SU-DHL-6 (cell line): ENCODE data around the gene TSPYL1.

Experiments used
- H2AFZ ChIP-seq: fragments of 200-600 bp; sonication (generic); 2 replicates; pipeline ENCODE4 v1.6.1; 2014; ENCODE audit warnings: low read depth, mild to moderate bottlenecking, moderate library complexity, mixed read lengths, antibody characterized with exemption, low read length; ENCODE audit not compliant: severe bottlenecking
- H3F3A ChIP-seq: fragments of 200-600 bp; shearing (Covaris generic); 2 replicates; pipeline ENCODE4 v1.6.0; 2016; ENCODE audit warnings: antibody characterized with exemption, mild to moderate bottlenecking; ENCODE audit not compliant: insufficient read depth
- H3K27ac ChIP-seq: fragments of 200-600 bp; sonication (generic); 2 replicates; pipeline ENCODE4 v1.5.1; 2016; ENCODE audit warnings: low read depth, mild to moderate bottlenecking, low read length, moderate library complexity, mixed read lengths
- H3K27me3 ChIP-seq: fragments of 200-600 bp; sonication (generic), shearing (Covaris generic); 2 replicates; pipeline ENCODE4 v1.6.0; 2014; ENCODE audit warnings: mild to moderate bottlenecking, low read length
- H3K36me3 ChIP-seq: fragments of 200-600 bp; sonication (generic); 2 replicates; pipeline ENCODE4 v1.6.1; 2014; ENCODE audit warnings: mild to moderate bottlenecking, low read length, mixed read lengths
- H3K4me2 ChIP-seq: fragments of 300-600, 200-600 bp; shearing (Covaris generic), sonication (generic); 2 replicates; pipeline ENCODE4 v1.6.0; 2014; ENCODE audit warnings: low read length, low read depth, mild to moderate bottlenecking; ENCODE audit not compliant: poor library complexity, severe bottlenecking
- H3K4me3 ChIP-seq: fragments of 200-600 bp; sonication (generic); 2 replicates; pipeline ENCODE4 v1.5.1; 2014; ENCODE audit warnings: antibody characterized with exemption, low read length, mild to moderate bottlenecking, mixed read lengths; ENCODE audit not compliant: insufficient read depth, poor library complexity, severe bottlenecking
- H3K79me2 ChIP-seq: fragments of 200-600 bp; sonication (generic); 2 replicates; pipeline ENCODE4 v1.6.1; 2014; ENCODE audit warnings: mild to moderate bottlenecking, low read length, moderate library complexity; ENCODE audit not compliant: insufficient read depth
- H3K9ac ChIP-seq: fragments of 200-600 bp; sonication (generic); 2 replicates; pipeline ENCODE4 v1.7.0; 2014; ENCODE audit warnings: mild to moderate bottlenecking, low read length
- H3K9me2 ChIP-seq: fragments of 200-600 bp; sonication (generic); replicated peaks from 2 replicates; pipeline ENCODE4 v1.6.1; 2014; ENCODE audit warnings: low read length; ENCODE audit not compliant: insufficient read depth
- H3K9me3 ChIP-seq: fragments of 200-600 bp; sonication (generic); 2 replicates; pipeline ENCODE4 v1.6.1; 2014; ENCODE audit warnings: low read length, mixed read lengths; ENCODE audit not compliant: insufficient read depth
- H4K20me1 ChIP-seq: fragments of 200-600 bp; sonication (generic); 2 replicates; pipeline ENCODE4 v1.6.1; 2014; ENCODE audit warnings: low read depth, mild to moderate bottlenecking, antibody characterized with exemption, low read length, moderate library complexity, mixed read lengths
- EZH2phosphoT487 ChIP-seq: fragments of 200-600 bp; sonication (generic), shearing (Covaris generic); conservative IDR thresholded peaks from 2 replicates; pipeline ENCODE4 v1.6.1; 2018; ENCODE audit warnings: mild to moderate bottlenecking, antibody characterized with exemption, low read length, moderate library complexity, mixed read lengths
- TF ChIP-seq, protein P1 (sequence below): fragments of 200-600 bp; sonication (generic); IDR thresholded peaks from one replicate; pipeline ENCODE4 v1.5.1; 2017; ENCODE audit warnings: antibody characterized with exemption, mild to moderate bottlenecking, low read length, moderate library complexity; ENCODE audit not compliant: insufficient read depth, poor library complexity, severe bottlenecking

The TSPYL1 gene

DNA sequence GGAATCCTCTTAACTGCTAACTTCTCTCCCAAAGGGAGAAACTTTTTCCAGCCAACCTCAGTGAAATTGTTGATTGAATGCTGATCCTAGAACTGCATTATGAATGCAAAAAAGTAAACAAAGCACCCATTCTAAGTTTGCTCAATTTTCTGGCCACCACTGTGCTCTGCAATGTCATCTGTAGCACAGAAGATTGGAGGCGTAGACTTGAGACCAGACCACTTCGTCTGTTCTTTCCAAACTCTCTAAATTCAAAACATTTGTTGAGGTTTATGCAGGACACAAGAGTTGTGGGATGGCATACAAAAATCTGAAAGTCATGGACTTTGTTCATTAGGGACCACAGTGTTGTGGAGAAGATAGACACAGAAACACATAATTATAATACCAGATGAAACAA, 11.1 kb upstream of the TSPYL1 start:
- no peak overlapping the region for H3K9ac ChIP-seq
- H3K27ac ChIP-seq: no peak overlapping the region
- no peaks in the 10 kb centered on the region for H3K36me3 ChIP-seq
- H3K79me2 ChIP-seq: no peaks in the 10 kb centered on the region
- H3K27me3 ChIP-seq: no peaks in the 10 kb centered on the region
- no peak overlapping the region for H3K4me3 ChIP-seq
- no peaks in the 10 kb centered on the region for H3K9me3 ChIP-seq
- no peaks in the 10 kb centered on the region for H4K20me1 ChIP-seq
- H3K9me2 ChIP-seq: no peaks in the 10 kb centered on the region
- no peak overlapping the region for H3K4me2 ChIP-seq
- H2AFZ ChIP-seq: no peak overlapping the region
- TF ChIP-seq, protein P1, sequence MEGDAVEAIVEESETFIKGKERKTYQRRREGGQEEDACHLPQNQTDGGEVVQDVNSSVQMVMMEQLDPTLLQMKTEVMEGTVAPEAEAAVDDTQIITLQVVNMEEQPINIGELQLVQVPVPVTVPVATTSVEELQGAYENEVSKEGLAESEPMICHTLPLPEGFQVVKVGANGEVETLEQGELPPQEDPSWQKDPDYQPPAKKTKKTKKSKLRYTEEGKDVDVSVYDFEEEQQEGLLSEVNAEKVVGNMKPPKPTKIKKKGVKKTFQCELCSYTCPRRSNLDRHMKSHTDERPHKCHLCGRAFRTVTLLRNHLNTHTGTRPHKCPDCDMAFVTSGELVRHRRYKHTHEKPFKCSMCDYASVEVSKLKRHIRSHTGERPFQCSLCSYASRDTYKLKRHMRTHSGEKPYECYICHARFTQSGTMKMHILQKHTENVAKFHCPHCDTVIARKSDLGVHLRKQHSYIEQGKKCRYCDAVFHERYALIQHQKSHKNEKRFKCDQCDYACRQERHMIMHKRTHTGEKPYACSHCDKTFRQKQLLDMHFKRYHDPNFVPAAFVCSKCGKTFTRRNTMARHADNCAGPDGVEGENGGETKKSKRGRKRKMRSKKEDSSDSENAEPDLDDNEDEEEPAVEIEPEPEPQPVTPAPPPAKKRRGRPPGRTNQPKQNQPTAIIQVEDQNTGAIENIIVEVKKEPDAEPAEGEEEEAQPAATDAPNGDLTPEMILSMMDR: no peak
- TF ChIP-seq EZH2phosphoT487: no peak
- H3F3A ChIP-seq: no peaks in the 10 kb centered on the region

DNA sequence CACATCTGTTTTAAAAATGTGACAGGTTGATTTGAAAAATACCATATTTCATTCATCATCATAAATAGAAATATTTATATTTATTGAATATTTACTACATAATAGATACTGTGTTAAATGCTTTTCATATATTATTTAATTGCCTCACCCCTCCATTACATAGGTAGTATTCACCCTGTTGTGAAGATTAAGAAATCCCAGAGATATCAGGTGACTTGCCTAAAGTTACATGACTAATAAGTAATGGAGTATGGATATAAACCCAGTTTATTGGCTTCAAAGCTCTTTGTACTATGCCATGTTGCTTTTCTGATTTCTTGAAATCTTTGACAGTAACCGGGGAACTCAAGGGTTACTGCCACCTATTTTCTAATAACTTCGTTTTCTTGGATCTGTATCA, 10.1 kb upstream of the TSPYL1 start:
- H3K36me3 ChIP-seq: no peaks in the 10 kb centered on the region
- no peaks in the 10 kb centered on the region for H3F3A ChIP-seq
- no peak overlapping the region for H2AFZ ChIP-seq
- no peak overlapping the region for H3K9ac ChIP-seq
- no peaks in the 10 kb centered on the region for H3K9me2 ChIP-seq
- H4K20me1 ChIP-seq: no peaks in the 10 kb centered on the region
- H3K27me3 ChIP-seq: no peaks in the 10 kb centered on the region
- H3K4me2 ChIP-seq: no peak overlapping the region
- no peak overlapping the region for H3K4me3 ChIP-seq
- no peak overlapping the region for H3K27ac ChIP-seq
- no peaks in the 10 kb centered on the region for H3K9me3 ChIP-seq
- no peaks in the 10 kb centered on the region for H3K79me2 ChIP-seq
- TF ChIP-seq EZH2phosphoT487: no peak
- TF ChIP-seq, protein P1: no peak

DNA sequence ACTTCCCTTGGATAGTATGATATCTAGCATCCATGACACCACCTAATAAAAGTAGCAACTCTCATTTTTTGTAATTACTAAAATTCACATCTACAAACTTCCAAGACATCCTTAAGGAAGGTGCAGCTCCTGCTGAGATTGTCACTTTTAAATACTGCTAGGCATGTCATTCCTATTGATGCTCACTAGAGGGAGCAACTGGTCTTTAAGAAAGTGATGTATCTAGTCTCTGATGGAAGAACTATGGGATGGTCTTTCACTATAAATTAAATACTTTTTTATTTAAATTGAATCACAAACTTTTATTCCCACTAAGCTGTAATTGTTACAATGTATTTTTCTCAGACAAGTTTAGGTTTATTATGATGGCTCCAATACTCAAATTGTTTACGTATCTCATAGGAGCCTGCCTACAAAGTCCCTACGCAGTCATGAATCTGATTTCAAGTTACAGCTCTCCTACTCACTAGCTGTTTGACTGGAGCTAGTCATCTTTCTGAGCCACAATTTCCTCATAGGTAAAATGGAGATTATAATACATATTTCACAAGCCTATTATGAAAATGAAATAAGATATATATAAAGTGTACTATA, 8.1 kb upstream of the TSPYL1 start:
- H3K36me3 ChIP-seq: no peaks in the 10 kb centered on the region
- H3K4me2 ChIP-seq: no peak overlapping the region
- no peaks in the 10 kb centered on the region for H3K79me2 ChIP-seq
- no peak overlapping the region for H3K9ac ChIP-seq
- TF ChIP-seq, protein P1: peak; percentile 70
- TF ChIP-seq EZH2phosphoT487: no peak
- no peaks in the 10 kb centered on the region for H4K20me1 ChIP-seq
- H3K9me3 ChIP-seq: no peaks in the 10 kb centered on the region
- H3F3A ChIP-seq: no peaks in the 10 kb centered on the region
- no peaks in the 10 kb centered on the region for H3K27me3 ChIP-seq
- H3K27ac ChIP-seq: no peak overlapping the region
- H2AFZ ChIP-seq: no peak overlapping the region
- no peaks in the 10 kb centered on the region for H3K9me2 ChIP-seq
- no peak overlapping the region for H3K4me3 ChIP-seq
